ENCODE data around the gene TM9SF1.
"Not testable (repeated sequence)": the region's sequence is repeated elsewhere in the genome, so short reads cannot be mapped to it uniquely, and the experiment has no call there.

The TM9SF1 gene

GRCh38 chr14:24224618-24225071 lies 29.4 kb upstream of the TM9SF1 start:
- no peak for DNase-seq

- not testable (repeated sequence) for DNase-seq
Measured at GRCh38 chr14:24222987-24223386, 27.7 kb upstream of the TM9SF1 start.

- DNase-seq: no peak
Measured at GRCh38 chr14:24219521-24219920, 24.3 kb upstream of the TM9SF1 start.

- DNase-seq: no peak
Measured at GRCh38 chr14:24219080-24219479, 23.8 kb upstream of the TM9SF1 start.

- not testable (repeated sequence) for DNase-seq
Measured at GRCh38 chr14:24216876-24217275, 21.6 kb upstream of the TM9SF1 start.

GRCh38 chr14:24216345-24216699 lies 21.1 kb upstream of the TM9SF1 start:
- DNase-seq: no peak

- DNase-seq: peak; percentile 92
Measured at GRCh38 chr14:24215495-24216344, 20.5 kb upstream of the TM9SF1 start, which contains the start of gene MDP1. TSS of gene MDP1 (minus strand) at chr14:24216066. CDS start at chr14:24215955, 111 bp downstream.

GRCh38 chr14:24213866-24214662 lies 18.8 kb upstream of the TM9SF1 start:
- DNase-seq: no peak

GRCh38 chr14:24212924-24213865 lies 18.0 kb upstream of the TM9SF1 start, which contains the start of gene CHMP4A:
TSS of gene CHMP4A (minus strand) at chr14:24213488. CDS start at chr14:24213439, 49 bp downstream.
- DNase-seq: peak; percentile 99

GRCh38 chr14:24211311-24211710 lies 16.1 kb upstream of the TM9SF1 start:
- DNase-seq: no peak

- no peak for DNase-seq
Measured at GRCh38 chr14:24207625-24208024, 12.4 kb upstream of the TM9SF1 start.

GRCh38 chr14:24207104-24207551 lies 11.9 kb upstream of the TM9SF1 start:
- DNase-seq: no peak

GRCh38 chr14:24206260-24207103 lies 11.2 kb upstream of the TM9SF1 start:
- DNase-seq: no peak

- no peak for DNase-seq
Measured at GRCh38 chr14:24204163-24205146, 9.2 kb upstream of the TM9SF1 start.

GRCh38 chr14:24203249-24203886 lies 8.1 kb upstream of the TM9SF1 start:
- not testable (repeated sequence) for DNase-seq

GRCh38 chr14:24202538-24202937 lies 7.3 kb upstream of the TM9SF1 start:
- DNase-seq: not testable (repeated sequence)

GRCh38 chr14:24198814-24199524 lies 3.7 kb upstream of the TM9SF1 start:
- DNase-seq: no peak

- no peak for DNase-seq
Measured at GRCh38 chr14:24197056-24197450, 1.8 kb upstream of the TM9SF1 start.

Data from inflammatory macrophage treated with lipopolysaccharide for 4 hours (primary cell).